SK-N-SH (cell line): Measurements from ENCODE around the gene BLOC1S6. TPM values are rescaled to one million over a fixed set of nuclear protein-coding genes. Genes with fewer than 3 reads are reported as not detected.

Source experiments
- CTCF ChIA-PET: fragments of 300-600, 350-600 bp; formaldehyde crosslinking; extraction: SDS; loops from one replicate; lab custom pipeline; 2021; lab: Yijun Ruan, JAX
- POLR2A ChIA-PET: fragments of 350-600 bp; sonication (Branson Sonifier 250); formaldehyde crosslinking; extraction: SDS; loops from one replicate; lab custom pipeline; 2020; ENCODE audit warnings: antibody characterized with exemption, inconsistent platforms; lab: Yijun Ruan, JAX
- DNase-seq: peaks from one replicate; pipeline ENCODE4 v3.0.0; 2012
- H2AFZ ChIP-seq: fragments of 200-600 bp; sonication (generic); 2 replicates; pipeline ENCODE4 v1.8.1; 2016; ENCODE audit warnings: antibody characterized with exemption, mild to moderate bottlenecking, low read depth
- H3F3A ChIP-seq: fragments of 200-600 bp; sonication (generic); replicated peaks from 2 replicates; pipeline ENCODE3; 2016; ENCODE audit warnings: antibody characterized with exemption, mild to moderate bottlenecking; ENCODE audit not compliant: insufficient read depth
- H3K27ac ChIP-seq, 2 experiments: fragments of 200-500 bp in 1 of 2; fragments of 200-600 bp in 1 of 2; sonication (Bioruptor generic) in 1 of 2; sonication (generic), shearing (Covaris generic) in 1 of 2; 2 replicates each; pipeline versions ENCODE4 v1.5.1 to v1.6.1; 2014 to 2016; ENCODE audit warnings: low read depth in 2 of 2, inconsistent platforms in 1 of 2, low read length in 1 of 2, mild to moderate bottlenecking in 1 of 2, mixed read lengths in 1 of 2
- H3K27me3 ChIP-seq: fragments of 200-600 bp; sonication (generic), shearing (Covaris generic); 2 replicates; pipeline ENCODE4 v1.6.1; 2016; ENCODE audit warnings: mixed run types; ENCODE audit not compliant: insufficient read depth
- H3K36me3 ChIP-seq, 2 experiments: fragments of 200-500 bp in 1 of 2; fragments of 200-600 bp in 1 of 2; sonication (Bioruptor generic) in 1 of 2; sonication (generic) in 1 of 2; replicated peaks in 1 of 2; 2 replicates each; pipeline versions ENCODE3 to v1.5.1; 2014 to 2016; ENCODE audit warnings: low read length in 1 of 2, mild to moderate bottlenecking in 1 of 2; ENCODE audit not compliant: insufficient read depth in 2 of 2, control insufficient read depth in 1 of 2
- H3K4me1 ChIP-seq, 2 experiments: fragments of 200-500 bp in 1 of 2; fragments of 200-600 bp in 1 of 2; sonication (Bioruptor generic) in 1 of 2; sonication (generic), shearing (Covaris generic) in 1 of 2; 2 replicates each; pipeline versions ENCODE4 v1.5.1 to v1.6.1; 2014 to 2016; ENCODE audit warnings: low read depth in 1 of 2, low read length in 1 of 2, mixed run types in 1 of 2; ENCODE audit not compliant: insufficient read depth in 2 of 2, control insufficient read depth in 1 of 2
- H3K4me2 ChIP-seq: fragments of 200-600 bp; sonication (generic), shearing (Covaris generic); 2 replicates; pipeline ENCODE4 v1.6.1; 2017; ENCODE audit warnings: mixed run types
- H3K4me3 ChIP-seq, 2 experiments: fragments of 200-500 bp in 1 of 2; fragments of 200-600 bp in 1 of 2; sonication (Bioruptor generic) in 1 of 2; sonication (generic), shearing (Covaris generic) in 1 of 2; 2 replicates each; pipeline versions ENCODE4 v1.5.1 to v1.8.1; 2014 to 2016; ENCODE audit warnings: low read depth in 2 of 2, inconsistent platforms in 1 of 2, low read length in 1 of 2, mild to moderate bottlenecking in 1 of 2, mixed read lengths in 1 of 2, moderate library complexity in 1 of 2
- H3K79me2 ChIP-seq: fragments of 200-600 bp; sonication (generic); 2 replicates; pipeline ENCODE4 v1.8.1; 2017; ENCODE audit warnings: mild to moderate bottlenecking; ENCODE audit not compliant: insufficient read depth
- H3K9ac ChIP-seq: fragments of 200-600 bp; sonication (generic); 2 replicates; pipeline ENCODE4 v1.6.1; 2017; ENCODE audit warnings: mixed run types
- H3K9me2 ChIP-seq: fragments of 200-600 bp; sonication (generic); 2 replicates; pipeline ENCODE4 v1.6.1; 2017; ENCODE audit warnings: mixed run types
- H3K9me3 ChIP-seq: fragments of 200-600 bp; sonication (generic); 2 replicates; pipeline ENCODE4 v1.6.1; 2017; ENCODE audit warnings: mixed run types, mild to moderate bottlenecking, moderate library complexity
- H4K20me1 ChIP-seq: fragments of 200-600 bp; sonication (generic); 2 replicates; pipeline ENCODE4 v1.6.1; 2017; ENCODE audit warnings: mild to moderate bottlenecking, mixed run types; ENCODE audit not compliant: insufficient read depth
- CTCF ChIP-seq: fragments of 200-600 bp; sonication (generic); IDR thresholded peaks from 2 replicates; pipeline ENCODE4 v1.6.1; 2017; ENCODE audit warnings: antibody characterized with exemption, mild to moderate bottlenecking, moderate library complexity
- EP300 ChIP-seq, 2 experiments: IDR thresholded peaks; 2 replicates each; pipeline versions ENCODE4 v1.4.0 to v1.6.1; 2012; ENCODE audit warnings: borderline replicate concordance in 1 of 2, low read depth in 1 of 2, low read length in 1 of 2
- EZH2phosphoT487 ChIP-seq: fragments of 200-600 bp; sonication (generic); IDR thresholded peaks from 2 replicates; pipeline ENCODE4 v1.6.1; 2017; ENCODE audit warnings: low read depth, mixed run types, mild to moderate bottlenecking, antibody characterized with exemption, moderate library complexity, borderline replicate concordance
- FOSL2 ChIP-seq: IDR thresholded peaks from 2 replicates; pipeline ENCODE4 v1.4.0; 2012; ENCODE audit warnings: low read depth, mild to moderate bottlenecking, moderate library complexity, borderline replicate concordance
- GABPA ChIP-seq: IDR thresholded peaks from 2 replicates; pipeline ENCODE4 v1.4.0; 2012; ENCODE audit warnings: low read depth, mild to moderate bottlenecking
- GATA2 ChIP-seq: sonication (generic); formaldehyde crosslinking; IDR thresholded peaks from 2 replicates; pipeline ENCODE4 v1.5.0; 2020; ENCODE audit warnings: mild to moderate bottlenecking, missing genetic modification reagents
- IRF3 ChIP-seq: fragments of 150-350 bp; IDR thresholded peaks from 2 replicates; pipeline ENCODE4 v1.6.1; 2016; ENCODE audit warnings: mild to moderate bottlenecking, low read depth, low read length
- MAX ChIP-seq: IDR thresholded peaks from 2 replicates; pipeline ENCODE4 v1.4.0; 2012; ENCODE audit warnings: low read depth
- MXI1 ChIP-seq: IDR thresholded peaks from 2 replicates; pipeline ENCODE4 v1.6.1; 2012; ENCODE audit warnings: mild to moderate bottlenecking, low read depth, low read length, improper control_type of control experiment
- NFIC ChIP-seq: IDR thresholded peaks from 2 replicates; pipeline ENCODE4 v1.4.0; 2012; ENCODE audit warnings: borderline replicate concordance
- NRF1 ChIP-seq: IDR thresholded peaks from 2 replicates; pipeline ENCODE4 v1.6.1; 2012; ENCODE audit warnings: low read depth, mild to moderate bottlenecking, low read length
- POLR2AphosphoS5 ChIP-seq: IDR thresholded peaks from 2 replicates; pipeline ENCODE4 v1.6.1; 2012; ENCODE audit warnings: low read depth, low read length
- RAD21 ChIP-seq: IDR thresholded peaks from 2 replicates; pipeline ENCODE4 v1.6.1; 2012; ENCODE audit warnings: mild to moderate bottlenecking, low read length
- SMC3 ChIP-seq: IDR thresholded peaks from 2 replicates; pipeline ENCODE4 v1.6.1; 2012; ENCODE audit warnings: low read depth, low read length, improper control_type of control experiment
- TAF1 ChIP-seq: IDR thresholded peaks from 2 replicates; pipeline ENCODE4 v1.6.1; 2012; ENCODE audit warnings: low read depth, mild to moderate bottlenecking, low read length, moderate library complexity, borderline replicate concordance
- TEAD4 ChIP-seq: IDR thresholded peaks from 2 replicates; pipeline ENCODE4 v1.4.0; 2012; ENCODE audit warnings: mild to moderate bottlenecking, borderline replicate concordance; ENCODE audit not compliant: insufficient read depth
- USF1 ChIP-seq: IDR thresholded peaks from 2 replicates; pipeline ENCODE4 v1.4.0; 2012; ENCODE audit warnings: low read depth, borderline replicate concordance
- ZBTB33 ChIP-seq: IDR thresholded peaks from 2 replicates; pipeline ENCODE4 v1.4.0; 2012; ENCODE audit warnings: low read depth, borderline replicate concordance
- WGBS: methylation state at CpG from one replicate; pipeline ENCODE4 v1.1.6; 2017; ENCODE audit warnings: low lambda C conversion rate; 5-methylcytosine and 5-hydroxymethylcytosine counted together
- polyA plus RNA-seq, 3 experiments: library from polyadenylated mRNA; depleted of rRNA; stranded (reverse); fragments of >200 nt; gene quantifications; 2 replicates each; pipeline ENCODE4 v1.2.3, GENCODE V29; 2012

The BLOC1S6 gene
- polyA plus RNA-seq, 1 of the 3 experiments (the other 2 are of a cell fraction), result 11.3 TPM

- no peak for TF ChIP-seq ZBTB33
- TF ChIP-seq SMC3, result no peak
- no peak for TF ChIP-seq GATA2 (CRISPR knock-in tag)
- TF ChIP-seq MAX, result no peak
- no peak for TF ChIP-seq MXI1
- TF ChIP-seq FOSL2, result no peak
- TF ChIP-seq TEAD4, result no peak
These were observed 14.6 kb upstream of the BLOC1S6 start (continued) for GRCh38 chr15:45572617-45573016.

- H3K4me3 ChIP-seq, result no peak overlapping the region
- H3K27ac ChIP-seq, result no peak overlapping the region
- no peak overlapping the region for H3K4me2 ChIP-seq
- H3K27me3 ChIP-seq, result no peaks in the 10 kb centered on the region; the same call in 1 of the 2 replicates
- no peaks in the 10 kb centered on the region for H4K20me1 ChIP-seq
- no peaks in the 10 kb centered on the region for H3F3A ChIP-seq
- CTCF ChIA-PET, result interaction anchor here (0.7 to 1.8 kb wide), 5 partner anchors 18 to 115 kb away, joined by 3 to 7 read pairs (median 3); partner anchors contain the start of gene SLC30A4
- H3K9me3 ChIP-seq, result no peaks in the 10 kb centered on the region
- DNase-seq, result peak; percentile 28
- no peaks in the 10 kb centered on the region for H3K79me2 ChIP-seq
- TF ChIP-seq EP300 (IDR thresholded peaks at IDR 0.05; ENCODE audit: borderline replicate concordance in 1 of 2, low read depth in 1 of 2, low read length in 1 of 2), result no peak
- peak; percentile 21; the same call in 1 of the 2 replicates for TF ChIP-seq CTCF
- no peak for TF ChIP-seq GABPA
- no peak overlapping the region for H2AFZ ChIP-seq
- POLR2A ChIA-PET, result interaction anchor here (1.3 kb wide), 1 partner anchor 12 kb away, joined by 4 read pairs; no protein-coding TSS in a partner anchor
- H3K36me3 ChIP-seq, result no peaks in the 10 kb centered on the region
- no peaks in the 10 kb centered on the region for H3K4me1 ChIP-seq
- 51% methylated on average over 5 of the region's 7 CpGs for WGBS
- H3K9ac ChIP-seq, result no peak overlapping the region
- no peaks in the 10 kb centered on the region for H3K9me2 ChIP-seq
These were observed 13.1 kb upstream of the BLOC1S6 start for GRCh38 chr15:45573961-45574629.

GRCh38 chr15:45581919-45582318 is 5.3 kb upstream of the BLOC1S6 start:
- H3K4me2 ChIP-seq, result no peak overlapping the region
- POLR2A ChIA-PET, result no interaction called here
- no peak overlapping the region for H3K9ac ChIP-seq
- peaks cover 5% of the 10 kb centered on the region in 2 experiments; a peak in 3 of 4 replicates for H3K4me1 ChIP-seq
- DNase-seq, result no peak
- no peaks in the 10 kb centered on the region for H3K9me2 ChIP-seq
- CTCF ChIA-PET, result no interaction called here
- 86% methylated on average over 2 of the region's 2 CpGs for WGBS
- H3F3A ChIP-seq, result no peaks in the 10 kb centered on the region
- H3K79me2 ChIP-seq, result no peaks in the 10 kb centered on the region
- no peak overlapping the region for H2AFZ ChIP-seq
- H3K27ac ChIP-seq, result no peak overlapping the region
- H3K9me3 ChIP-seq, result no peaks in the 10 kb centered on the region
- H3K36me3 ChIP-seq, result no peaks in the 10 kb centered on the region
- no peaks in the 10 kb centered on the region for H3K27me3 ChIP-seq
- H3K4me3 ChIP-seq, result no peak overlapping the region
- no peaks in the 10 kb centered on the region for H4K20me1 ChIP-seq
- TF ChIP-seq USF1 (no peak), IRF3 (no peak), RAD21 (no peak), NRF1 (no peak), MAX (no peak), EZH2phosphoT487 (no peak), TAF1 (no peak), POLR2AphosphoS5 (no peak), NFIC (no peak), GABPA (no peak)
